ENCODE data around the gene CXCR2. TPM values are rescaled to one million over a fixed set of nuclear protein-coding genes. Genes with fewer than 3 reads are reported as not detected.
"Not testable (repeated sequence)": the region's sequence is repeated elsewhere in the genome, so short reads cannot be mapped to it uniquely, and the experiment has no call there.

Gene CXCR2
- total RNA-seq, 1 donor from 2014 or later, result not detected

- DNase-seq, result no peak
Measured at GRCh38 chr2:218130822-218131221, 5.0 kb downstream of the CXCR2 start.

GRCh38 chr2:218137514-218137913 is 11.7 kb downstream of the CXCR2 start:
- DNase-seq, result no peak

DNA sequence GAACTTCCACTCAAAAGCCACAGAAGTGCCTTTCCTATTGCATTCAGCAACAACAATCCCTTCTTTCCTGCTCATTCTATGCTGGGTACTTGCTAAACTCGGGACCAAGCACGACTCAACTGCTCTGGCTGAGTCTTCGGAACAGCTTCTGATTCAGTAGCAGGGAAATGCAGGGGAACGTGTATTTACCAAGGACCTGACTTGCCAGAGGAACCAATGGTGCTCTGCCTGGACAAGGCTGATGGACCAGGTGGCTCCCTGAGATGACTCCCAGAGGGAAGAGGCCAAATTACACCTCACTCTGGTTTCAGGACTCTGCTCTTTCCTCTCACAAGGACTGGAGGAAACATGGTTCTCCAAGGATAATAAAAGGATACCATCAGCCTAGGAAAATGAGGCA is 12.2 kb downstream of the CXCR2 start:
- no peak for DNase-seq

- no peak for DNase-seq
Measured at GRCh38 chr2:218145124-218145523, 19.3 kb downstream of the CXCR2 start.

GRCh38 chr2:218146056-218146455 is 20.2 kb downstream of the CXCR2 start:
- no peak for DNase-seq

DNA sequence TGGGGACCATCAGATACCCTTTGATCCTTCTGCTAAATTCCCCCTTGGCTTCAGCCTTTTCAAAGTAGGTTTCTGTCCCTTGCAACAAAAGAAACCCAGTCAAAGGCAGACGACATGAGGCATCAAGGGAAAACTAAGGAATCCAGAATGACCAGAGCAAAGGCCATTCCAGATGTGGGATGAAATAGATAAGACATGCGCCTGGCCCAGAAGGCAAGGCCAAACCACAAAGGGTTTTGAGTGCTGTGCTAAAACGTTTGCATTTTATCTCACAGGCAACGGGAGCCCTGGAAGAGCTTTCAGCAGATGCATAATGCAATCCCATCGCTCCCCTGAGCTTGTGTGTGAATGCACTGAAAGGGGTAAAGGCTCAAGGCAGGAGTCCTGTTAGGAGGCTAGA is 23.3 kb downstream of the CXCR2 start:
- DNase-seq, result no peak

DNA sequence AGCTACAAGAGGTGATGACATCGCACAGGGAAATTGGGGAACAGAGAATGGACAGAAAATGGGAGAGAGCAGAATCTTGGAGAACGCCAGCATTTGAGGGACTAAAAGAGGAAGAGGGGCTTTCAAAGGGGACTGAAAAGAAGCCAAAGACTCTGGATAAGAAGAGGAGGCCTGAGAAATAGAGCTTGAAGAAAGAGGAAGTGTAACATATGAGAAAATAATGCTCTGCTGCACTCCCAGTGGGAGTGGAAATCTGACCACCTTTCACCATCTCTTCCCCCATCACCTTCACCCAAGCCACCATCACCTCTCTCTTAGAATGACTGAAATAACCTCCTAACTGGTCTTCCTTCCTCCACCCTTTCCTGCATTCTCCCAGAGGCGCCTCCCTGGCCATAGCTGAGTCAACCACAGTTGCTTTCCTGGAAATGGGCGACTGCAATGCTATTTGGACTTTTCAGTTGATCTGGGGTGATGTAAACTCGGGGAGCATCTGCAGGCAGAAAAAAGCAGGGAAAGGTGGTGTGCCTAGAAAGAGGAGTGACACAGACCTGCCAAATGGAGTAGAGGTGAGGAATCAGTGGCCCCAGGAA is 24.1 kb downstream of the CXCR2 start:
- no peak for DNase-seq

DNA sequence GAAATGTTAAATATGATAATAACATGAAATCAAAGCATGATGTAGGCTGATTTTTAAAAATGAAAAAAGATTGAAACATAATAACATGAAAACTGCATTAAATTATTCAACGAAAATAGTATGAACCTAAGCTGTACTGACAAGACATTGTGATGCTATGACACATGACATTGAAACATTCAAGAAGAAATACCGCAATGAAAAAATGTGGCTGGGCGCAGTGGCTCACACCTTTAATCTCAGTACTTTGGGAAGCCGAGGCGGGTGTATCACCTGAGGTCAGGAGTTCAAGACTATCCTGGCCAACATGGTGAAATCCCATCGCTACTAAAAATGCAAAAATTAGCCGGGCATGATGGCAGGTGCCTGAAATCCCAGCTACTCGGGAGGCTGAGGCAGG is 26.3 kb downstream of the CXCR2 start:
- no peak for DNase-seq

GRCh38 chr2:218152777-218153176 is 26.9 kb downstream of the CXCR2 start:
- DNase-seq, result no peak

DNA sequence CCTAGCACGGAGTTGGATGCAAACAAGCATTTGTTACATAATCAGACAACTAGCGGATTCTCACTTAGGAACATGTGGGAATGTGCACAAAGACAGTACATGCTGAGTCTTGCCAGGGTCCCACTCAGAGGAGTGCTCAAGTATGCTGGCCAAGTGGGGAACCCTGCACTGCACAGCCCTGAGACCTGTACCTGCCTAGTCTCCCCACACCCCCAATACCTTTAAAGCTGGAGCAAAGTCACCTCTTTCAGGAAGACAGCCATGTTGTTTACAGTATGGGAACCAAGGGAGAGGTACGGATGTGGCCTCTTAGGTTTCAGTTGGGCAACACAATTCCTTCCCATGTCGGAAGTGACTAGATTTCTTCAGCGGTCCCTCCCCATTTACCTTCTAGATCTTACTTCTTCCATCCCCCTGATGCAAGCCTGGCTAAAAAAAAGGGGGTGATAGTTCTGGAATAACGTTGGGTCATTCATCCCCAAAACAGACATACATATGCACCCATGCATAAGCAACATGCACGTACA is 30.2 kb downstream of the CXCR2 start:
- no peak for DNase-seq

DNA sequence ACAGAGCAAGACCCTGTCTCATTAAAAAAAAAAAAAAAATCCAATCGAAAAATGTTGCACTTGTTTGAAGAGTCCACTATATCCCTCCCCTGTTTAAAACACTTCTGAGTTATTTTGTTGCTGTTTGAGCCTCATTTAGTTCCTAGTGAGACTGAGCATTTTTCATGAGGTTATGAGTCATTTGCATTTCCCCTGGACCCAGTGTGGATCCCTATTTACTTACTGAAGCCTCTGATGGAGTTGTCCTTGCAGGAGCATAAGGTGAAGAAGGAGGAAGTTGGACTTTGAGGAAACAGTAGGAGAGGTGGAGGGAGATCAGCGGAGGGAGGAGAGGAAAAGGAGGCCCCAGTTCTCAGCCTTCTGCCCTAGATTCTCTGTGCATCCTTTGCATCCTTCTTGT is 35.8 kb downstream of the CXCR2 start:
- no peak for DNase-seq

- no peak for DNase-seq
Measured at GRCh38 chr2:218162814-218163213, 37.0 kb downstream of the CXCR2 start.

DNA sequence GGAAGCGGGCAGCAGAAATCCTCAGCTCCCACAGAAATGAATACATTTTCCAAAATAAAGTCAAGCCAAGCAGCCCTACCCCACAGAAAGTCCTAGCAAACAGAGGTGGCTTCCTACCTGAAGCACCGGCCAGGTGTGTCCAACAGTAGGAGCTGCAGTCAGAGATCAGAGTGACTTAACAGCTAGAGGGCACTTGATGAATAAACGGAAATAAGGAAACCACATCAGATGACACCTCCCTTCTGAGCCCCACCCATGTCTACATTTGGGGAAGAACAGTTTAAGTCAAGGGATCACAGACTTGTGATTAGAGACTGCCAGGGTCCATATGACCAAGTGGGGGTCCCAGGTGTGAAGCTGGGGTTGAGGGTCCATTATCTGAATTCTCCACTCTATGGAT is 41.0 kb downstream of the CXCR2 start, which contains the start of gene CXCR1:
TSS of gene CXCR1 (minus strand) at position 172 of the 400 bp plus-strand sequence. CDS start 1,751 bp downstream, outside the sequence.
- no peak for DNase-seq

GRCh38 chr2:218168016-218168415 is 42.2 kb downstream of the CXCR2 start:
- no peak for DNase-seq

DNA sequence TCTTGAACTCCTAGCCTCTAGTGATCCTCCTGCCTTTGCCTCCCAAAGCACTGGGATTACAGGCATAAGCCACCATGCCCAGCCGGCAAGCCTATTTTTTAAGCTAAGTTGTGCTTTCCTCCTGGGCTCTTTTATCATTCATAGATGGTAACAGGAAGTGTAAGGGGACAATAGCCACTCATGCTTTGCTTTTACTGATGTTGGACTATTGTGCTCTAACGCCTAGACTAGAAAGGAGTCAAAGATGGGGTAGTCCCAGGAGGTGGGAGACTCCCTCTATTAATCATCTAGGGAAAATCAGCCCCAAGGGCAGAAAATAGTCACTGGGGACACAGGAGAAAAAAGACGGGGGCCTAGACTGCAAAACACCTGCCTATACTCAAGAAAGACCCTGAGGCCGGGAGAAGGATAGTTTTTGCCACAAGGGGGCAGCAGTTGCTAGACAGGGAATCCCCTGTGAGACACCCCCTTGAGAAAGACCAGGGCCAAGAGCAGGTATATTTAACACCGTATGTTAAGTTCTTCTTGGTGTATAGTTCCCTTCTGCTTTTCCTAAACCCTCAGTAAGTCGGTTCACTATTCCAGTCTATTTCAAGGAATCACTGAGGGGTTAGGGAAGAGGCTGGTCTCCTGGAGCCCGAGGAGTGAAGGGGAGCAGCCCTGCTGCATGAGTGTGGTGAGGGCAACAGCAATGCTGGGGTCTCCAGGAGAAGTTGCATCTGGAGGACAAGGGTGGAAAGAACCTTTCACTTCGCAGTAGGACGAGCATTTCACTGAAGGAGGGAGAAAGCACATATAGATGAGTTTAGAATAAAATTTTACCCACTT is 43.0 kb downstream of the CXCR2 start:
- DNase-seq, result peak; percentile 71

DNA sequence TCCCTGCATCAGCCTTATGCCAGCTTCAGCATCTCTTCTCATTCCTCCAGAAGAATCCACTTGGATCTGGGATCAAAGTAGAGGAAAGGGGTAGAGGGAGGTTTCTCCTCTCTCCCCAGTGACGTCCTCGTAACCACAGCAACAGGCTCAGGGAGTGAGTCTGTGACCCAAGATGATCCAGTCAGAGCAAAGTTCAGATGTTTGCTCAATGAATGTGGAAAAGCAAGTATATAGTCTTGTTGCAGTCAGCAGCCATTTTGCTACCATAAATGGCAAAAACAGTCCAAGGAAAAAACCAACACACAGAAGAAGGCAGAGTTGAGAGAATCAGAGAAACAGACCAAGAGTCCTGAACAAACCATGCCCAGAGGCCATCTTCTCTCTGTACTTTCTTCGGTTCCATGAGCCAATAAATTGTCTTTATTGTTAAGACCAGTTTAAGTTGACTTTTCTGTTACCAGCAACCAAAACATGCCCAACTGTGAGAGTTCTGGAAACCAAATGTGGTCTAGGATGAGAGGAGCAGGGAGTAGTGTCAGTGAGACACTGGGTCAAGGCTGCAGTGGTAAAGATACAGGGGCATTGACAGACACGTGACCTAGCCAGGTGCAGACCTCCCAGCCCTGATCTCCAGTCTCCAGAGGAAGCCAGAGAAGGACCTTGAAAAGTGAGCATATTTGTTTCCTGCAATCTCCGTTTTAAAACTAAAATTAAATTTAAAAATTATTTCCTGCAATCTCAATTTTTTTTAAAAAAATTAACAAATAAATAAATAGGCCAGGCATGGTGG is 44.1 kb downstream of the CXCR2 start:
- no peak for DNase-seq

GRCh38 chr2:218171744-218172143 is 45.9 kb downstream of the CXCR2 start:
- not testable (repeated sequence) for DNase-seq

- no peak for DNase-seq
Measured at GRCh38 chr2:218172845-218173244, 47.0 kb downstream of the CXCR2 start.

GRCh38 chr2:218179782-218180181 is 54.0 kb downstream of the CXCR2 start:
- DNase-seq, result no peak

DNA sequence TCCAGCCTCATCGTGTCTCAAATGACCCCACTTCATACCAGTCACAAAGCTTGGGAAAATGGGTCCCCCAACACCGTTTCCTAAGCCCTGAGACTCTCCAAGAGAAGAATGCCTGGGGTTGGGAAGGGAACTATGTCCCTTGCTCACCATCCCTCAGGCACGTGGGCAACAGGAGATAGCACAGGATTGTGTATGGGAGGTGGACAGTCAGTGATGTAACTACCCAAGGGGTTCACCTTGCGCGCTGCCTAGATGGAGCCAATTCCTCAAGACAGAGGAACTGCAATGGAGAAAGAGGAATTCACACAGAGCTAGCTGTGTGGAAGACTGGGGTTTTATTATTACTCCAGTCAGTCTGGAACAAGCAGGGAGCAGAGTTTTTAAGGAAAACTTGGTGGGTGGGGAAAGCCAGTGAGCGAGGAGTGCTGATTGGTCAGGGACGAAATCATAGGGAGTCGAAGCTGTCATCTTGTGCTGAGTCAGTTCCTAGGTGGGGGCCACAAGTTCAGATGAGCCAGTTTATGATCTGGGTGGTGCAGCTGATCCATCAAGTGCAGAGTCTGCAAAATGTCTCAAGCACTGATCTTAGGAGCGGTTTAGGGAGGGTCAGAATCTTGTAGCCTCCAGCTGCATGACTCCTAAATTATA is 54.8 kb downstream of the CXCR2 start:
- DNase-seq, result no peak

DNA sequence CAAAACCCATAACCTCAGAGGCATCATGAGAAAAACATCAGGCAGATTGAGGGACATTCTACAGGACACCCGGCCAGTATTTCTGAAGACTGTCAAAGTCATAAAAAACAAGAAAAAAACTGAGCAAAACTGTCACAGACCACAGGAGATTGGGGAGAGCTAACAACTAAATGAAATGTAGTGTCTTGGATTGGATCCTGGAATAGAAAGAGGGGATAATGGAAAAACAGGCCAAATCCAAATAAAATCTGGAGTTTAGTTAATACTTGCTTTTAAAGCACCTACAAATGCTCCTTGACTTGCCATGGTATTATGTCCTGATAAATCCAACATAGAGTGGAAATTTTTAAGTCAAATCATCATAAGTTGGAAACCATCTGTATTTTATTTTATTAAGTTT is 58.5 kb downstream of the CXCR2 start:
- no peak for DNase-seq

DNA sequence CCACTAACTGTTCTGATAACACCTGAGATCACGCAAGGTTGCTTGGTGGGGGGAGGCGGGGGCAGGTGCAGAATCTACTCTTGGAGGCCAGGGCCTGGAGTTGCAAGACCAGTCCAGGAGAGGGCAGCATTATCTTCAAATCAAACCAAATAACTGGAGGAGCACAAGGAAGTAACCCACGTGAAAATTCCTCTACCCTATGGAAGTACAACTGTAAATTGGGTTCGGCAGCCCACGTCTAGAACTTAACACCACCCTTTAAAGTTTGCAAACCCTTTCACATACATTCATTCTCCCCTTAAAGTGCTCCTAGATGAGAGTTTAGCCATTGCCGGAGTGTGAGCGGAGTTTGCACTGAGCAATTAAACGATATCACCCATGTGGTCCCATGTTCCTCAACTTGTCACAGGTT is 60.5 kb downstream of the CXCR2 start:
- DNase-seq, result peak; percentile 84
